ENCODE results near the gene ADAMTSL1.

- no peak for TF ChIP-seq ARNT (IDR thresholded peaks at IDR 0.05)
- no peak for TF ChIP-seq LEF1 (IDR thresholded peaks at IDR 0.05; ENCODE audit: borderline replicate concordance)
- no peak for TF ChIP-seq SUZ12 (IDR thresholded peaks at IDR 0.05)
- no peak for TF ChIP-seq ZNF384 (IDR thresholded peaks at IDR 0.05)
- no peak for TF ChIP-seq NFRKB (IDR thresholded peaks at IDR 0.05)
- TF ChIP-seq HDGF (IDR thresholded peaks at IDR 0.05; ENCODE audit: borderline replicate concordance), result no peak
- no peak for TF ChIP-seq FOXK2 (IDR thresholded peaks at IDR 0.05)
- TF ChIP-seq CTBP1 (IDR thresholded peaks at IDR 0.05; ENCODE audit: borderline replicate concordance), result no peak
Observed at GRCh38 chr9:18820566-18821095, 346.7 kb downstream of the ADAMTSL1 start.

Data from HEK293T (cell line).